A172 (cell line): Measurements from ENCODE around the gene IGSF23. TPM values are rescaled to one million over a fixed set of nuclear protein-coding genes. Genes with fewer than 3 reads are reported as not detected.

Experiments used
- DNase-seq: peaks from one replicate; pipeline ENCODE4 v3.0.0-alpha.2; 2015; ENCODE audit warnings: low spot score
- total RNA-seq: library from RNA; depleted of rRNA; stranded (reverse); fragments of >200 nt; shearing (Covaris generic); gene quantifications from 2 replicates; pipeline ENCODE4 v1.2.3, GENCODE V29; 2014; rRNA removed

The IGSF23 gene
- not detected in 2 replicates for total RNA-seq

GRCh38 chr19:44613295-44614178, at the start of gene IGSF23:
Gene IGSF23, plus strand, starts transcription at chr19:44613563. Its CDS starts 83 bp downstream, at chr19:44613646.
- no peak for DNase-seq

GRCh38 chr19:44566984-44567383, 46.4 kb upstream of the IGSF23 start:
- DNase-seq = no peak

GRCh38 chr19:44567745-44568144, 45.6 kb upstream of the IGSF23 start:
- no peak for DNase-seq

GRCh38 chr19:44570603-44570983, 42.8 kb upstream of the IGSF23 start:
- no peak for DNase-seq

GRCh38 chr19:44570984-44571684, 42.2 kb upstream of the IGSF23 start:
- peak; percentile 68 for DNase-seq

GRCh38 chr19:44571830-44572580, 41.4 kb upstream of the IGSF23 start:
- no peak for DNase-seq

- DNase-seq = no peak
Measured at GRCh38 chr19:44572581-44572900, 40.8 kb upstream of the IGSF23 start.

GRCh38 chr19:44573183-44573582, 40.2 kb upstream of the IGSF23 start:
- no peak for DNase-seq

GRCh38 chr19:44573627-44574026, 39.7 kb upstream of the IGSF23 start:
- no peak for DNase-seq

GRCh38 chr19:44574186-44574950, 39.0 kb upstream of the IGSF23 start:
- no peak for DNase-seq

- DNase-seq = peak; percentile 45
Measured at GRCh38 chr19:44575116-44575700, 38.2 kb upstream of the IGSF23 start.

- peak; percentile 74 for DNase-seq
Measured at GRCh38 chr19:44576843-44577565, 36.4 kb upstream of the IGSF23 start.

- DNase-seq = no peak
Measured at GRCh38 chr19:44577566-44577874, 35.8 kb upstream of the IGSF23 start.

- no peak for DNase-seq
Measured at GRCh38 chr19:44579663-44580365, 33.5 kb upstream of the IGSF23 start.

GRCh38 chr19:44580366-44580895, 32.9 kb upstream of the IGSF23 start:
- no peak for DNase-seq

GRCh38 chr19:44581288-44581687, 32.1 kb upstream of the IGSF23 start:
- no peak for DNase-seq

GRCh38 chr19:44582581-44583265, 30.6 kb upstream of the IGSF23 start:
- no peak for DNase-seq

GRCh38 chr19:44585371-44586133, 27.8 kb upstream of the IGSF23 start:
- peak; percentile 54 for DNase-seq
